HG02885 (cell line): ENCODE data around the gene LAMA2.

Source experiments
- ATAC-seq: cut with Tn5 transposase; IDR thresholded peaks from one replicate; pipeline ENCODE4 v1.9.1; 2021; ENCODE audit warnings: mild to moderate bottlenecking; ENCODE audit not compliant: unreplicated experiment, poor library complexity

The LAMA2 gene

GRCh38 chr6:128903715-128904114, 20.8 kb downstream of the LAMA2 start:
- no peak for ATAC-seq

- ATAC-seq = no peak
Measured at GRCh38 chr6:128914051-128914450, 31.1 kb downstream of the LAMA2 start.

- ATAC-seq = no peak
Measured at GRCh38 chr6:128918886-128919285, 35.9 kb downstream of the LAMA2 start.

GRCh38 chr6:128919412-128920180, 36.7 kb downstream of the LAMA2 start:
- ATAC-seq = no peak

- ATAC-seq = no peak
Measured at GRCh38 chr6:128925765-128926164, 42.8 kb downstream of the LAMA2 start.

- no peak for ATAC-seq
Measured at GRCh38 chr6:128929869-128930268, 46.9 kb downstream of the LAMA2 start.

- no peak for ATAC-seq
Measured at GRCh38 chr6:128930321-128930720, 47.4 kb downstream of the LAMA2 start.

GRCh38 chr6:128932061-128932460, 49.1 kb downstream of the LAMA2 start:
- ATAC-seq = no peak

- no peak for ATAC-seq
Measured at GRCh38 chr6:128950864-128951263, 67.9 kb downstream of the LAMA2 start.

- no peak for ATAC-seq
Measured at GRCh38 chr6:128952902-128953301, 70.0 kb downstream of the LAMA2 start.

- no peak for ATAC-seq
Measured at GRCh38 chr6:128954308-128955043, 71.5 kb downstream of the LAMA2 start.

- no peak for ATAC-seq
Measured at GRCh38 chr6:128963561-128963960, 80.6 kb downstream of the LAMA2 start.

GRCh38 chr6:128964233-128964755, 81.4 kb downstream of the LAMA2 start:
- ATAC-seq = no peak

GRCh38 chr6:128964771-128965170, 81.8 kb downstream of the LAMA2 start:
- no peak for ATAC-seq

GRCh38 chr6:128966934-128967333, 84.0 kb downstream of the LAMA2 start:
- ATAC-seq = no peak

GRCh38 chr6:128979071-128979470, 96.1 kb downstream of the LAMA2 start:
- no peak for ATAC-seq

GRCh38 chr6:128981716-128982115, 98.8 kb downstream of the LAMA2 start:
- ATAC-seq = no peak

GRCh38 chr6:128990360-128990759, 107.4 kb downstream of the LAMA2 start:
- no peak for ATAC-seq

- ATAC-seq = no peak
Measured at GRCh38 chr6:128990915-128991314, 108.0 kb downstream of the LAMA2 start.

- no peak for ATAC-seq
Measured at GRCh38 chr6:128993166-128993565, 110.2 kb downstream of the LAMA2 start.

- no peak for ATAC-seq
Measured at GRCh38 chr6:128997880-128998279, 114.9 kb downstream of the LAMA2 start.
